ENCODE measurements around the gene MRPS25. TPM values are rescaled to one million over a fixed set of nuclear protein-coding genes. Genes with fewer than 3 reads are reported as not detected.

MRPS25 gene
- total and polyA plus RNA-seq, 4 donors, result 12.6 to 55.1 (median 42.9) TPM

GRCh38 chr3:15098503-15099363 is 33.6 kb upstream of the MRPS25 start, which contains the start of gene RBSN:
Gene RBSN (minus strand): TSS chr3:15099148. CDS start chr3:15096120, 3,028 bp downstream.
- peak; percentile 91 for DNase-seq (ENCODE audit: low spot score)
- WGBS, result under 1% methylated on average over 72 of the region's 72 CpGs
- H3K36me3 ChIP-seq (ENCODE audit: control insufficient read depth in 4 of 4, insufficient read depth in 3 of 4, low read depth in 1 of 4, low read length in 3 of 4), result peaks cover 0 to 25% (median 22%) of the 10 kb centered on the region in 4 donors
- H3K27me3 ChIP-seq (ENCODE audit: control insufficient read depth in 4 of 4, insufficient read depth in 4 of 4, low read length in 3 of 4), result no peaks in the 10 kb centered on the region
- H3K9ac ChIP-seq (ENCODE audit: low read depth in 1 of 2, low read length in 2 of 2), result peak within 1 kb of the TSS; percentile 89 to 97
- H3K27ac ChIP-seq (ENCODE audit: low read depth in 1 of 2, low read length in 2 of 2), result peak within 1 kb of the TSS; percentile 81 to 93
- H3K4me1 ChIP-seq (ENCODE audit: control insufficient read depth in 4 of 4, insufficient read depth in 4 of 4, low read length in 3 of 4), result peaks cover 9 to 38% (median 23%) of the 10 kb centered on the region in 4 donors
- peak within 1 kb of the TSS; percentile 86 to 99 (median 95) for H3K4me3 ChIP-seq (ENCODE audit: low read depth in 1 of 3, low read length in 3 of 3)
- TF ChIP-seq RXRA (IDR thresholded peaks at IDR 0.05) (peak; percentile 51 to 53), YY1 (IDR thresholded peaks at IDR 0.05) (peak; percentile 98), RAD21 (IDR thresholded peaks at IDR 0.05) (peak; percentile 17 to 23), CTCF (IDR thresholded peaks at IDR 0.05; ENCODE audit: low read depth, low read length, missing input control) (no peak), HNF4G (IDR thresholded peaks at IDR 0.05) (no peak), GABPA (IDR thresholded peaks at IDR 0.05 in 1 of 2, conservative IDR thresholded peaks at IDR 0.05 in 1 of 2) (peak; percentile 66 to 92), FOXA1 (IDR thresholded peaks at IDR 0.05) (no peak), ATF3 (IDR thresholded peaks at IDR 0.05) (peak; percentile 50), FOXA2 (IDR thresholded peaks at IDR 0.05) (no peak), EGR1 (IDR thresholded peaks at IDR 0.05; ENCODE audit: low read depth in 2 of 2) (peak in 1 of 2 donors; percentile 14), MAX (IDR thresholded peaks at IDR 0.05) (peak; percentile 65), ZBTB33 (IDR thresholded peaks at IDR 0.05) (peak; percentile 58), SP1 (IDR thresholded peaks at IDR 0.05) (peak; percentile 69), HNF4A (conservative IDR thresholded peaks at IDR 0.05) (peak; percentile 27 to 50), TAF1 (conservative IDR thresholded peaks at IDR 0.05) (peak; percentile 37), JUND (IDR thresholded peaks at IDR 0.05) (no peak), NR2F2 (IDR thresholded peaks at IDR 0.05) (peak; percentile 24), REST (IDR thresholded peaks at IDR 0.05) (peak; percentile 82)
- no peaks in the 10 kb centered on the region for H3K9me3 ChIP-seq (ENCODE audit: control insufficient read depth in 4 of 4, low read length in 3 of 4)

Data from liver (tissue), 9 donors.